Measurements from ENCODE around the gene KCNN2.

DNA sequence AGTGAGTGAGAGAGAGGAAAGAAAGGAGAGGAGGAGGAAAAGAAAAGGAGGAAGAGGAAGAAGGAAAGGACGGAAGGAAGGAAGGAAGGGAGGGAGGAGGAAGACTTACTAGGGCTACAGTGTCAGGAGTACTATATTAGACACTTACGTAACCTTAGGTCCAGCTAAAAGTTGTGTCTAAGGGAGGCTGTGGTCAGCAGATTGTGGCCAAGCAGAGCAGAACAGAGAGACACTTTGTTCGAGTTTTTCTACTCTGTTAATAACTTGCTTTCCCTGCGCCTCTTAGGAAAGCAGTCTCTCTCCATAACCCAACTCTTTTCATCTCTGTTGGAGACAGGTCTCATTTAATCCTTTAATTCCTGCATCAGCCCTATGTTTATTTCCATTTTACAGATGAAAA is 138.9 kb downstream of the KCNN2 start:
- TF ChIP-seq, protein P1, sequence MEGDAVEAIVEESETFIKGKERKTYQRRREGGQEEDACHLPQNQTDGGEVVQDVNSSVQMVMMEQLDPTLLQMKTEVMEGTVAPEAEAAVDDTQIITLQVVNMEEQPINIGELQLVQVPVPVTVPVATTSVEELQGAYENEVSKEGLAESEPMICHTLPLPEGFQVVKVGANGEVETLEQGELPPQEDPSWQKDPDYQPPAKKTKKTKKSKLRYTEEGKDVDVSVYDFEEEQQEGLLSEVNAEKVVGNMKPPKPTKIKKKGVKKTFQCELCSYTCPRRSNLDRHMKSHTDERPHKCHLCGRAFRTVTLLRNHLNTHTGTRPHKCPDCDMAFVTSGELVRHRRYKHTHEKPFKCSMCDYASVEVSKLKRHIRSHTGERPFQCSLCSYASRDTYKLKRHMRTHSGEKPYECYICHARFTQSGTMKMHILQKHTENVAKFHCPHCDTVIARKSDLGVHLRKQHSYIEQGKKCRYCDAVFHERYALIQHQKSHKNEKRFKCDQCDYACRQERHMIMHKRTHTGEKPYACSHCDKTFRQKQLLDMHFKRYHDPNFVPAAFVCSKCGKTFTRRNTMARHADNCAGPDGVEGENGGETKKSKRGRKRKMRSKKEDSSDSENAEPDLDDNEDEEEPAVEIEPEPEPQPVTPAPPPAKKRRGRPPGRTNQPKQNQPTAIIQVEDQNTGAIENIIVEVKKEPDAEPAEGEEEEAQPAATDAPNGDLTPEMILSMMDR (IDR thresholded peaks at IDR 0.05), result no peak
- no peak for TF ChIP-seq POLR2A (IDR thresholded peaks at IDR 0.05)
